ENCODE measurements around the gene SPACA7.

SPACA7 gene

GRCh38 chr13:112434937-112435523 lies 58.9 kb downstream of the SPACA7 start:
- ChIA-PET CTCF (no interaction called here), POLR2A (no interaction called here)
- TF ChIP-seq, protein P1, sequence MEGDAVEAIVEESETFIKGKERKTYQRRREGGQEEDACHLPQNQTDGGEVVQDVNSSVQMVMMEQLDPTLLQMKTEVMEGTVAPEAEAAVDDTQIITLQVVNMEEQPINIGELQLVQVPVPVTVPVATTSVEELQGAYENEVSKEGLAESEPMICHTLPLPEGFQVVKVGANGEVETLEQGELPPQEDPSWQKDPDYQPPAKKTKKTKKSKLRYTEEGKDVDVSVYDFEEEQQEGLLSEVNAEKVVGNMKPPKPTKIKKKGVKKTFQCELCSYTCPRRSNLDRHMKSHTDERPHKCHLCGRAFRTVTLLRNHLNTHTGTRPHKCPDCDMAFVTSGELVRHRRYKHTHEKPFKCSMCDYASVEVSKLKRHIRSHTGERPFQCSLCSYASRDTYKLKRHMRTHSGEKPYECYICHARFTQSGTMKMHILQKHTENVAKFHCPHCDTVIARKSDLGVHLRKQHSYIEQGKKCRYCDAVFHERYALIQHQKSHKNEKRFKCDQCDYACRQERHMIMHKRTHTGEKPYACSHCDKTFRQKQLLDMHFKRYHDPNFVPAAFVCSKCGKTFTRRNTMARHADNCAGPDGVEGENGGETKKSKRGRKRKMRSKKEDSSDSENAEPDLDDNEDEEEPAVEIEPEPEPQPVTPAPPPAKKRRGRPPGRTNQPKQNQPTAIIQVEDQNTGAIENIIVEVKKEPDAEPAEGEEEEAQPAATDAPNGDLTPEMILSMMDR (IDR thresholded peaks at IDR 0.05; ENCODE audit: control extremely low read depth, extremely low read depth, low read depth, missing control alignments) = no peak
- no peak for DNase-seq (ENCODE audit: extremely low spot score)

GRCh38 chr13:112435973-112436372 lies 59.8 kb downstream of the SPACA7 start:
- ChIA-PET POLR2A (no interaction called here), CTCF (no interaction called here)
- DNase-seq (ENCODE audit: extremely low spot score) = no peak
- TF ChIP-seq, protein P1 (IDR thresholded peaks at IDR 0.05; ENCODE audit: control extremely low read depth, extremely low read depth, low read depth, missing control alignments) = no peak

DNA sequence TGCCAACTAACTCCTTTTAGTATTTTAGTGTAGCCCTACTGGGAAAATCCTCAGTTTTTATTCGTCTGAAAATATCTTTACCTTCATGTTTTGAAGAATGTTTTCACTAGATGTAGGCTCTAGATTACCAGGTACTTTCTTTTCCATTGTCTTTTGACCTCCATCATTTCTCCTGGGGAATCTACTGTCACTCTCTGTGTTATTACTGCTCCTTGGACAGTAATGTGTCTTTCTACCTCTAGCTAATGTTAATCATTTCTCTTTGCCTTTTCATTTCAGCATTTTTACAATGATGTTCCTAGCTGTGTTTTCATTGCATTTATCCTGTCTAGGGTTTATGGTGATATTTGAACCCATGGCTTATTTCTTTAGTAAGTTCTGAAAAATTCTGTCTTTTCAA lies 61.9 kb downstream of the SPACA7 start:
- ChIA-PET POLR2A (no interaction called here), CTCF (no interaction called here)
- TF ChIP-seq, protein P1 (IDR thresholded peaks at IDR 0.05; ENCODE audit: control extremely low read depth, extremely low read depth, low read depth, missing control alignments) = no peak
- DNase-seq (ENCODE audit: extremely low spot score) = no peak

GRCh38 chr13:112438515-112438914 lies 62.4 kb downstream of the SPACA7 start:
- TF ChIP-seq, protein P1 (IDR thresholded peaks at IDR 0.05; ENCODE audit: control extremely low read depth, extremely low read depth, low read depth, missing control alignments) = no peak
- DNase-seq (ENCODE audit: extremely low spot score) = no peak
- ChIA-PET POLR2A (no interaction called here), CTCF (interaction anchor here (1.0 kb wide), 1 partner anchor 23 kb away, joined by 3 read pairs; no protein-coding TSS in a partner anchor)

DNA sequence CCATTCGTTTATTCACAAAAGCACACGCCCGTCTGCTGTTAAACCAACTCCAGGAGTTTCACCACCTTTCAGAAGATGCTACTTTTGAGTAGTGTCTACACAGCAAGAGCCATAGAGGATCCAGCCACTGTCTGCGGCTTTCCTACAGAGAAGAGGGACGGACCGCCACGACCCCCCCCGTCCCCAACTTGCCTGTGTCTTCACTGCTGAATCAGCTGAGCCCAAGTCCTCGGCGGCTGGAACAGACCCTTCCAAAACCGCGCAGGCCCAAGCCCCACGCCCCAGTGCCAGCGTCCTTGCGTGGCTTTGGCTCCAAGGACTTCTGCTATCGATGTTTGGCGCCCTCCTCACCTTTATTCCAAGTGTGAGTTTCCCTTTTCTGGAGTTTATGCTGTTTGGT lies 65.1 kb downstream of the SPACA7 start:
- ChIA-PET POLR2A (no interaction called here), CTCF (no interaction called here)
- TF ChIP-seq, protein P1 (IDR thresholded peaks at IDR 0.05; ENCODE audit: control extremely low read depth, extremely low read depth, low read depth, missing control alignments) = no peak
- no peak for DNase-seq (ENCODE audit: extremely low spot score)

GRCh38 chr13:112441779-112442310 lies 65.7 kb downstream of the SPACA7 start:
- CTCF ChIA-PET = interaction anchor here (2.8 to 3.9 kb wide), 2 partner anchors 967 to 1374 kb away, joined by 18 to 37 read pairs; no protein-coding TSS in a partner anchor

More at GRCh38 chr13:112441779-112442310, 65.7 kb downstream of the SPACA7 start:
- POLR2A ChIA-PET = no interaction called here
- DNase-seq (ENCODE audit: extremely low spot score) = no peak
- TF ChIP-seq, protein P1 (IDR thresholded peaks at IDR 0.05; ENCODE audit: control extremely low read depth, extremely low read depth, low read depth, missing control alignments) = no peak

Measured in GM10248 (cell line).